Measurements from ENCODE around the gene CLCN6. TPM values are rescaled to one million over a fixed set of nuclear protein-coding genes. Genes with fewer than 3 reads are reported as not detected.

The CLCN6 gene
- total and polyA plus RNA-seq, 2 of the 8 experiments (the other 6 are each of a cell fraction or from before 2014, with no cell fraction given) = 15.7 to 26.0 TPM

DNA sequence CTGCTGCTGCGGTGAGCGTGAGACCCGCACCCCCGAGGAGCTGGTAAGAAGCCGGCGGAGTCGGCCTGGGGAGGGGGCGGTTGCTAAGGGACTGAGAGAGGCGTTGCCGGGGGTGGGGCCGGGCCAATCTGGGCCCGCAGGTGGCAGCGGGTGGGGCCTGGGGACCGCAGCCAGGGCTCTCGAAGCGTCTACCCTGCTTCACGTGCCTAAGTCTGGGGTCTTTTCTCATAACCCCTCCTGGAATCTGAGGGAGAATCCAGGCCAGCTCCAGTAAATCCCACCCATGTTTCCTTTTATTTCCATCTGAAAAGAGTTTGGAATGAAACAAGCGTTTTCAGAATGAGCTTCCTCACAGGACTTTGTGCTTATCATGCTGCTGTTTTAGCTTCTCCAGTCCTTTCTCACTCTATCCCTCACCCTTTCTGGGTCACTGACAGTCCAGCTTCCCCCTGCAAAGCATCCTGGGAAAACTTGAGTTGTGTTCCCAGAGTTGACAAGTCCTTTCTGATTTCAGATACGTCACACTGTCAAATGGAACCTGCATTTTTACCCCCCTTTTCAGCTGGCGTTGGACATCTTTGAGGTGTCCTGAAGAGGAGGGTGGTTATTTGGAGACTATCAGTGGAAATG, 431 bp downstream of the CLCN6 start:
- peak overlapping the region; percentile 91 for H4K91ac ChIP-seq (replicated peaks; ENCODE audit: insufficient read length, low read length)
- peaks cover 18% of the 10 kb centered on the region for H3K23me2 ChIP-seq (ENCODE audit: low read depth, low read length)
- H3K14ac ChIP-seq (ENCODE audit: insufficient read length) = no peak overlapping the region
- H3K27ac ChIP-seq (ENCODE audit: low read depth, low read length) = peak overlapping the region; percentile 43; the same call in 1 of the 2 replicates
- no peak for FAIRE-seq
- H3K4me3 ChIP-seq (ENCODE audit: extremely low read depth in 1 of 4, insufficient read depth in 2 of 4, low read depth in 3 of 4, low read length in 4 of 4) = peak overlapping the region; percentile 76 to 88 (median 81)
- no peak overlapping the region for H2BK20ac ChIP-seq (ENCODE audit: low read length)
- ChIA-PET CTCF (ENCODE audit: partially characterized antibody) (interaction anchor here (1.0 to 2.4 kb wide), 7 partner anchors 11 to 88 kb away, joined by 3 to 8 read pairs (median 3); no protein-coding TSS in a partner anchor), POLR2A (ENCODE audit: partially characterized antibody) (interaction anchor here (0.6 to 3.2 kb wide), 15 partner anchors 9 to 250 kb away, joined by 3 to 13 read pairs (median 4); partner anchors contain the start of genes MFN2 and PLOD1)
- DNase-seq (ENCODE audit: low read depth in 1 of 2, low spot score in 2 of 2) = no peak
- H2BK15ac ChIP-seq (ENCODE audit: low read length) = no peak overlapping the region
- peak overlapping the region; percentile 73; the same call in 1 of the 2 replicates for H3K18ac ChIP-seq (ENCODE audit: extremely low read depth, low read length)
- H2BK12ac ChIP-seq (ENCODE audit: low read depth, low read length) = 0 out of 2 replicates have a peak overlapping the region, but pooled peaks have one; percentile 27
- H3K9ac ChIP-seq (replicated peaks in 1 of 4; ENCODE audit: extremely low read depth in 1 of 4, low read depth in 3 of 4, low read length in 3 of 4) = peak overlapping the region in 3 of 4 experiments; percentile 43 to 78 (median 48); a peak in 6 of 7 replicates
- H3K56ac ChIP-seq (replicated peaks; ENCODE audit: insufficient read length, low read depth, low read length) = peak overlapping the region; percentile 72
- H2AFZ ChIP-seq (ENCODE audit: low read length) = no peak overlapping the region
- WGBS, 2 experiments (ENCODE audit: extremely low coverage in 1 of 2, insufficient coverage in 1 of 2, insufficient read length in 1 of 2, insufficient replicate concordance in 2 of 2, low coverage in 1 of 2, low lambda C conversion rate in 2 of 2, missing lambda C conversion rate in 1 of 2) = 5% methylated on average over 13 of the region's 20 CpGs; no CpG with 5 or more reads in 1 of the 2 experiments
- peak overlapping the region; percentile 93 for H4K8ac ChIP-seq (ENCODE audit: extremely low read depth, insufficient read depth, low read length)
- H4K5ac ChIP-seq (ENCODE audit: insufficient read length, low read depth, low read length) = peak overlapping the region; percentile 85
- H2BK120ac ChIP-seq (replicated peaks; ENCODE audit: low read depth, low read length) = no peak overlapping the region
- no peak overlapping the region for H2AK5ac ChIP-seq (ENCODE audit: low read depth, low read length)
- H3K4ac ChIP-seq (replicated peaks; ENCODE audit: insufficient read length, low read depth, low read length) = peak overlapping the region; percentile 90
- H3K27me3 ChIP-seq (replicated peaks in 1 of 4; ENCODE audit: control insufficient read depth in 3 of 4, extremely low read depth in 1 of 4, insufficient read depth in 3 of 4, low read length in 3 of 4) = no peaks in the 10 kb centered on the region
- H3K9me3 ChIP-seq (ENCODE audit: insufficient read depth in 2 of 2, low read depth in 1 of 2, low read length in 1 of 2) = no peaks in the 10 kb centered on the region
- peaks cover 8 to 56% of the 10 kb centered on the region in 2 experiments; a peak in 3 of 4 replicates for H3K79me2 ChIP-seq (ENCODE audit: control insufficient read depth in 1 of 2, insufficient read depth in 2 of 2, low read length in 2 of 2)
- H3K4me1 ChIP-seq (replicated peaks in 1 of 4; ENCODE audit: control insufficient read depth in 3 of 4, insufficient read depth in 4 of 4, low read length in 3 of 4) = peaks cover 13 to 24% (median 18%) of the 10 kb centered on the region in 4 experiments
- H4K20me1 ChIP-seq (replicated peaks in 1 of 2; ENCODE audit: control insufficient read depth in 1 of 2, insufficient read depth in 2 of 2, low read length in 2 of 2) = peaks cover 3 to 10% of the 10 kb centered on the region in 2 experiments
- H2BK5ac ChIP-seq (ENCODE audit: low read depth, low read length) = peak overlapping the region; percentile 66
- peaks cover 8% of the 10 kb centered on the region for H3K79me1 ChIP-seq (ENCODE audit: low read depth, low read length)
- TF ChIP-seq SAP30 (IDR thresholded peaks at IDR 0.05; ENCODE audit: insufficient read depth, insufficient replicate concordance, low read length) (peak; percentile 63), KDM5A (IDR thresholded peaks at IDR 0.05; ENCODE audit: low read length) (peak; percentile 62; the same call in 1 of the 2 replicates), BCL11A (IDR thresholded peaks at IDR 0.05; ENCODE audit: low read depth in 2 of 2, low read length in 2 of 2) (no peak), RNF2 (IDR thresholded peaks at IDR 0.05; ENCODE audit: borderline replicate concordance, low read depth, low read length, missing control alignments, poor library complexity, severe bottlenecking) (no peak), ASH2L (IDR thresholded peaks at IDR 0.05; ENCODE audit: low read length) (peak; percentile 84), PHF8 (conservative IDR thresholded peaks at IDR 0.05; ENCODE audit: low read depth, low read length) (peak; percentile 65), CHD2 (IDR thresholded peaks at IDR 0.05; ENCODE audit: low read length) (no peak)
- no peak overlapping the region for H3K23ac ChIP-seq (ENCODE audit: insufficient read length)
- peak overlapping the region; percentile 84 to 92 for H3K4me2 ChIP-seq (ENCODE audit: insufficient read depth in 1 of 2, low read depth in 2 of 2, low read length in 2 of 2)
- peaks cover 0 to 18% (median 9%) of the 10 kb centered on the region in 4 experiments; a peak in 5 of 8 replicates for H3K36me3 ChIP-seq (ENCODE audit: control insufficient read depth in 2 of 4, insufficient read depth in 4 of 4, low read length in 3 of 4)
